GM21447 (cell line): ENCODE results near the gene EPN3.

Source experiments
- ATAC-seq: cut with Tn5 transposase; IDR thresholded peaks from one replicate; pipeline ENCODE4 v1.9.1; 2021; ENCODE audit not compliant: unreplicated experiment

Gene EPN3

GRCh38 chr17:50547736-50548083 is 15.2 kb downstream of the EPN3 start:
- ATAC-seq: no peak

GRCh38 chr17:50548831-50549230 is 16.3 kb downstream of the EPN3 start:
- ATAC-seq: no peak

DNA sequence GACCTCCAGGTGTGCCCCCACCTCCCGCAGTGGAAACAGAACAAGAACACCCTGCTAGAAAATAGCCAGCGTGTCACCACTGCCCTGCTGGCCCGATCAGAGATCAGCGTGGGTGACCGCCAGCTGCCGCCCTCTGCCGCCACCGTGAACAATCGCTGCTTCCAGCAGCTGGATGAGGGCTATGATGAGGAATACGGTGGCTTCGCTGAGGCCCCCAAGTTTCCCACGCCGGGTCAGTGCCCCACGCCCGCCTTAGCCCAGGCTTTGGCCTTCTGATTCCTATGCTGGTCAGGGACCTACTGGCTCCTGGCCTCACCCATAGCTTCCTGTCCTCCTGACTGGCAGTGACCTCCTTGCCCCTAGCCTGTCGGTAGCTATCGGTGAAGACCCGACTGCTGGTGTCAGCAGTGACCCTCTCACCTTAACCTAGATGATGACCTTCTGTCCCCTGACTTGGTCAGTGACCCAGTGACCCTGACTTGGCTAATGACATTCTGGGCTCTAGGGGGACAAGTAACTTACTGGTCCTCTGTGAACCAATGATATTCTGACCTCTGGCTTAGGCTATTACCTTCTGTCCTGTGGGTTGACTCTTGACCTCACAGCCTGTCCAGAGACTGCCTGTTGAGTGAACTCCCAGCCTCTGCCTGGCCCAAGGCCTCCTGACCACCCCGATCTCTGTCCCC is 16.9 kb downstream of the EPN3 start:
- no peak for ATAC-seq

- ATAC-seq: no peak
Measured at GRCh38 chr17:50549969-50550368, 17.4 kb downstream of the EPN3 start.

GRCh38 chr17:50550661-50551432 is 18.3 kb downstream of the EPN3 start:
- ATAC-seq: no peak

DNA sequence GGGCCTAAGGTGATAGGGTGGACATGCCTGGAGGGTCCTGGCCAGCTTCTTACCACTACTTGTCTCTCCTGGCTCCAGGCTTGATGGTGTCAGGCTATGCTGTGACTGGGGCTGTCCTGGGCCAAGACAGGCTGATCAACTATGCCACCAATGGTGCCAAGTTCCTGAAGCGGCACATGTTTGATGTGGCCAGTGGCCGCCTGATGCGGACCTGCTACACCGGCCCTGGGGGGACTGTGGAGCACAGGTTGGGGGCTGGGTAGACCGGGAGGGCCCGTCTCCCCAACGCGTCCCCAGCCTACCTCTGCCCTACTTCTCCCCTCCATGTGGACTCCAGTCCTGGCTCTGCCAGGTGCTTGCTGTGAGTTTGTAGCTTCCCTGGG is 18.9 kb downstream of the EPN3 start:
- no peak for ATAC-seq

GRCh38 chr17:50551884-50552283 is 19.3 kb downstream of the EPN3 start:
- ATAC-seq: no peak

GRCh38 chr17:50554201-50554600 is 21.7 kb downstream of the EPN3 start:
- no peak for ATAC-seq

GRCh38 chr17:50556803-50557202 is 24.3 kb downstream of the EPN3 start:
- no peak for ATAC-seq

GRCh38 chr17:50557630-50558029 is 25.1 kb downstream of the EPN3 start:
- no peak for ATAC-seq

GRCh38 chr17:50558091-50558490 is 25.6 kb downstream of the EPN3 start:
- no peak for ATAC-seq

GRCh38 chr17:50558581-50558940 is 26.0 kb downstream of the EPN3 start:
- ATAC-seq: no peak

- ATAC-seq: no peak
Measured at GRCh38 chr17:50558941-50559614, 26.5 kb downstream of the EPN3 start.

DNA sequence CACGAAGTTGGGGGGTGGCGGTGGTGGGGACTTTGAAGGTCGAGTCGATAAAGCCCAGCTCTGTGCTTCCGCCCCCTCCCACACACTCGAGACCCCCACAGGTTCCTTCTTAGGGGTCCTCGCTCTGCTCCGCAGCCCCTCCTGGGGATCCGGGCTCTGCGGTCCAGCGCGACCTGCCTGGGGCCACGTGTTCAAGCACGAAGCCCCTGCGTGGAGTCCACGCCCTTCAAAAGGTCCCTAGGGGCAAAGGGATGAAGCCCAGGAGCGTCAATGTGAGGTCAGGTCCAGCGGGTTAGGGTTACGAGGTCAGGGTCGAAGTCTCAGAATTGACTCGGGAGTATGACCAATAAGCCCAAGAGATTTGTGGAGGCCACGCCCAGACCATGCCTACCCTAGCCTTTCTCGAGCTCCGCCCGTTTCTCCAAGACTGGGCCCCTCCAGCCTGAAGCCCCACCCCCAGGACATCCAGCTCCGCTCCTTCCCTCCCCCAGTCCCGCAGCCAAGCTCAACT is 27.2 kb downstream of the EPN3 start:
- ATAC-seq: no peak

DNA sequence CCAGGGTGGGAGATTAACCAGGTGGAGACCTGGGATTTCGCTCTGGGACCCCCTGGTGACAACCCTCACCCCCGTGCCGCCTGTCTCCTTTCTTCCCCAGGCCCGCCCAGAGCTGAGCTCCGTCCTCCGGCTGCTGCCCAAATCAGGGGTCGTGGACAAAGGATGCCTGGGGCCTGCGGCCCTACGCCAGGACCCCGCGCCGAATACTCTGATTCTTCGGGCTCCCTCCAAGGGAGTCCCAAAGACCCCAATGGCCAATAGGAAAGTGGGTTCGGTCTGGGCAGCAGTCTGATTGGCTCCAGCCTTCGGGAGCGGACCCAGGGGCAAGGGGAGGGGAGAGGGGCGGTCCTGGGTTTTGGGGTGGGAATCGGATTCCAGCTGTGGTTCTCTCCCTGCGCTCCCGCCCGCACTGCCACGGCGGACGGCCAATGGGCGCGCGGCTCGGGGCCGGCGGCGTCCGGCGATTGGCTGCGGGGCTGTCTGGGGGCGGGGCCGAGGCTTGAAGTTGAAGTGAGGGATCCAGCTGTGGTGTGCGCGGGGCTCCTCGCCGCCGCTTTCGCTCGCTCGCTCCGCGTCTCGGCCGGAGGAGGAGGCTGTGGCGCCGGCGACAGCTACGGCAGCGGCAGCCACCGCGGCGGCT is 27.8 kb downstream of the EPN3 start, which contains the start of gene CACNA1G:
CACNA1G (plus strand) TSS at position 531 of the 640 bp plus-strand sequence. CDS start 745 bp downstream, outside the sequence.
- peak; percentile 92 for ATAC-seq

- ATAC-seq: no peak
Measured at GRCh38 chr17:50560931-50561745, 28.6 kb downstream of the EPN3 start.

DNA sequence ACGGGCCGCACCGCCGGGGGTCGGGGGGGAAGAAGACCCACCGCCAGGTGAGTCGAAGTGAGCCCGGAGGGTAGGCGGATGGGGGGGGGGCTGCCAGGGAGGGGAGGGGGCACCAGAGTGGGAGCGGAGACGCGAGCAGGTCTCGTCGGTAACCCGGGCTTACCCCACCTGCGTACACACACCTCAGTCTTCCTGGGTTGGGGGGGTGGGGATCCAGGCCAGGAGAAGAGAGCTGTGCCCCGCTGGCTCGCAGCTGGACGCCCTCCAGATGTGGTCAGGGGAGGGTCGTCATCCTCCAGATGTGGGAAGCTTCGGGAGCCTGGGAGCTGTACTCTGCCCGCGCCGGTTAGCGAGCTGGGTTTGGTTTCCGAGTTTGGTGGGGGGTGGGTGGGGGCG is 29.2 kb downstream of the EPN3 start:
- ATAC-seq: no peak

GRCh38 chr17:50562242-50563091 is 29.9 kb downstream of the EPN3 start:
- ATAC-seq: no peak

- ATAC-seq: no peak
Measured at GRCh38 chr17:50563092-50563511, 30.6 kb downstream of the EPN3 start.

GRCh38 chr17:50564916-50565315 is 32.4 kb downstream of the EPN3 start:
- ATAC-seq: no peak
